Chondrocyte (in vitro differentiated cells): ENCODE data around the gene IQSEC3. TPM values are rescaled to one million over a fixed set of nuclear protein-coding genes. Genes with fewer than 3 reads are reported as not detected.
"Not testable (repeated sequence)": the region's sequence is repeated elsewhere in the genome, so short reads cannot be mapped to it uniquely, and the experiment has no call there.

Experiments
- DNase-seq: peaks from one replicate; pipeline ENCODE4 v3.0.0; 2021; ENCODE audit warnings: mixed read lengths, low spot score
- H3K27ac Mint-ChIP-seq: one replicate; pipeline ENCODE4 v1.8.0; 2021; ENCODE audit warnings: mild to moderate bottlenecking, moderate library complexity, mixed read lengths; ENCODE audit not compliant: unreplicated experiment
- H3K27me3 Mint-ChIP-seq: 2 replicates; pipeline ENCODE4 v1.8.0; 2021; ENCODE audit warnings: low read depth, mixed read lengths
- H3K36me3 Mint-ChIP-seq: 2 replicates; pipeline ENCODE4 v1.8.0; 2021; ENCODE audit warnings: low read depth, mixed read lengths
- H3K4me1 Mint-ChIP-seq: 2 replicates; pipeline ENCODE4 v1.8.0; 2021; ENCODE audit warnings: low read depth, mild to moderate bottlenecking, mixed read lengths
- H3K4me3 Mint-ChIP-seq: one replicate; pipeline ENCODE4 v1.8.0; 2021; ENCODE audit warnings: mild to moderate bottlenecking, moderate library complexity, mixed read lengths; ENCODE audit not compliant: unreplicated experiment
- H3K9me3 Mint-ChIP-seq: 2 replicates; pipeline ENCODE4 v1.8.0; 2021; ENCODE audit warnings: low read depth, mixed read lengths
- CTCF ChIP-seq: fragments of 200-600 bp; sonication (generic); IDR thresholded peaks from 2 replicates; pipeline ENCODE4 v1.5.0; 2021; ENCODE audit warnings: antibody characterized with exemption, mild to moderate bottlenecking, moderate library complexity
- total RNA-seq: library from RNA; stranded (reverse); gene quantifications from 3 replicates; pipeline ENCODE4 v1.2.1, GENCODE V29; 2021

The IQSEC3 gene
- total RNA-seq, 1 donor from 2014 or later: not detected

- Mint-ChIP-seq H3K27me3 (peaks cover 72% of the 10 kb centered on the region), H3K4me3 (no peak overlapping the region), H3K36me3 (peaks cover 11% of the 10 kb centered on the region), H3K9me3 (peaks cover 28% of the 10 kb centered on the region), H3K4me1 (no peaks in the 10 kb centered on the region), H3K27ac (no peak overlapping the region)
- no peak for TF ChIP-seq CTCF
- DNase-seq: no peak
These were observed 9.8 kb upstream of the IQSEC3 start for GRCh38 chr12:56683-57346.

- no peak for TF ChIP-seq CTCF
- H3K4me1 Mint-ChIP-seq: no peaks in the 10 kb centered on the region
- H3K36me3 Mint-ChIP-seq: peaks cover 11% of the 10 kb centered on the region
- peaks cover 31% of the 10 kb centered on the region for H3K9me3 Mint-ChIP-seq
- DNase-seq: no peak
- H3K27me3 Mint-ChIP-seq: peaks cover 69% of the 10 kb centered on the region
- no peak overlapping the region for H3K27ac Mint-ChIP-seq
- no peak overlapping the region for H3K4me3 Mint-ChIP-seq
These were observed 9.0 kb upstream of the IQSEC3 start for GRCh38 chr12:57539-57938.

- no peak overlapping the region for H3K4me3 Mint-ChIP-seq
- peaks cover 31% of the 10 kb centered on the region for H3K9me3 Mint-ChIP-seq
- TF ChIP-seq CTCF: no peak
- peaks cover 11% of the 10 kb centered on the region for H3K36me3 Mint-ChIP-seq
- H3K4me1 Mint-ChIP-seq: no peaks in the 10 kb centered on the region
- no peak overlapping the region for H3K27ac Mint-ChIP-seq
- DNase-seq: no peak
- H3K27me3 Mint-ChIP-seq: peaks cover 61% of the 10 kb centered on the region
These were observed 7.7 kb upstream of the IQSEC3 start for GRCh38 chr12:58832-59231.

- peaks cover 31% of the 10 kb centered on the region for H3K9me3 Mint-ChIP-seq
- H3K27ac Mint-ChIP-seq, DNase-seq, H3K4me3 Mint-ChIP-seq, H3K4me1 Mint-ChIP-seq: not testable (repeated sequence)
- H3K27me3 Mint-ChIP-seq: peaks cover 57% of the 10 kb centered on the region
- peaks cover 11% of the 10 kb centered on the region for H3K36me3 Mint-ChIP-seq
These were observed 4.7 kb upstream of the IQSEC3 start for GRCh38 chr12:61845-62244.

- H3K36me3 Mint-ChIP-seq, H3K9me3 Mint-ChIP-seq, H3K4me1 Mint-ChIP-seq, H3K27ac Mint-ChIP-seq, DNase-seq, H3K4me3 Mint-ChIP-seq: not testable (repeated sequence)
- H3K27me3 Mint-ChIP-seq: peaks cover 39% of the 10 kb centered on the region
These were observed 990 bp upstream of the IQSEC3 start for GRCh38 chr12:65491-66063.

GRCh38 chr12:66782-67504 is 376 bp downstream of the IQSEC3 start:
- H3K4me3 Mint-ChIP-seq, H3K9me3 Mint-ChIP-seq, H3K4me1 Mint-ChIP-seq, H3K27ac Mint-ChIP-seq, H3K36me3 Mint-ChIP-seq, DNase-seq: not testable (repeated sequence)
- peaks cover 40% of the 10 kb centered on the region for H3K27me3 Mint-ChIP-seq

GRCh38 chr12:69677-70076 is 3.1 kb downstream of the IQSEC3 start:
- H3K4me3 Mint-ChIP-seq, H3K36me3 Mint-ChIP-seq, DNase-seq, H3K9me3 Mint-ChIP-seq, H3K4me1 Mint-ChIP-seq, H3K27ac Mint-ChIP-seq: not testable (repeated sequence)
- peaks cover 48% of the 10 kb centered on the region for H3K27me3 Mint-ChIP-seq

GRCh38 chr12:70541-70940 is 4.0 kb downstream of the IQSEC3 start:
- not testable (repeated sequence) for DNase-seq, H3K9me3 Mint-ChIP-seq, H3K4me3 Mint-ChIP-seq, H3K27ac Mint-ChIP-seq, H3K4me1 Mint-ChIP-seq, H3K36me3 Mint-ChIP-seq
- peaks cover 48% of the 10 kb centered on the region for H3K27me3 Mint-ChIP-seq

- H3K4me3 Mint-ChIP-seq, H3K9me3 Mint-ChIP-seq, H3K36me3 Mint-ChIP-seq, H3K4me1 Mint-ChIP-seq, DNase-seq, H3K27ac Mint-ChIP-seq: not testable (repeated sequence)
- peaks cover 61% of the 10 kb centered on the region for H3K27me3 Mint-ChIP-seq
These were observed 5.5 kb downstream of the IQSEC3 start for GRCh38 chr12:72018-72417.
